ENCODE data around the gene MTMR4. TPM values are rescaled to one million over a fixed set of nuclear protein-coding genes. Genes with fewer than 3 reads are reported as not detected.

Gene MTMR4
- polyA plus RNA-seq, 1 donor from 2014 or later, result 124 TPM

DNA sequence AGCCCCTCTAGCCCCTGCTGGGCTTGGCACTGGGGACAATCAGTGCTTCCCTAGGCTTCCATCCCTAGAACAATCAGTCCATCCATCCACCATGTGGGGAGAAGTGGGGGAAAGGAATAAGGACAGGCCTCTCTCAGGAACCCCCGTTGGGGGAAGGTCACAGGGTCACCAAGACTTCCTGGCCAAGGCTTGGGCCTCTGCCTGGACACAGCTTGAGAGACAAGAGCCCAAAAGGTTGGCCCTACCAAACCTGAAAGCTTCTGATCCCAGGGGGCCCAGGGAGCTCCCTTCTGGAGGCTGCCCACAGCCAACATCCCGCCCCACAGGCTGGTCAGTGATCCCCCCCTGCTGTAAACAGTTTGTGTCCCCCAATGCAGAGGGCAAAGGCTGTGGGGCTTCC lies 16.2 kb upstream of the MTMR4 start:
- Histone ChIP-seq H3K36me3 (ENCODE audit: insufficient read depth, low read length) (no peaks in the 10 kb centered on the region), H3F3A (ENCODE audit: insufficient read depth, low read length, poor library complexity, severe bottlenecking) (no peaks in the 10 kb centered on the region), H3K4me2 (ENCODE audit: low read length) (no peak overlapping the region), H3K27me3 (ENCODE audit: insufficient read depth, low read depth, low read length) (peaks cover 16% of the 10 kb centered on the region), H2AFZ (ENCODE audit: low read depth, low read length) (no peak overlapping the region), H3K9me3 (ENCODE audit: low read length) (no peaks in the 10 kb centered on the region), H3K9ac (ENCODE audit: low read length) (no peak overlapping the region), H3K4me3 (ENCODE audit: low read length) (no peak overlapping the region), H3K9me2 (ENCODE audit: insufficient read depth, low read length) (no peaks in the 10 kb centered on the region), H4K20me1 (ENCODE audit: insufficient read depth) (no peaks in the 10 kb centered on the region), H3K79me2 (replicated peaks; ENCODE audit: insufficient read depth, low read length) (no peaks in the 10 kb centered on the region), H3K27ac (ENCODE audit: low read length) (no peak overlapping the region)
- no peak for TF ChIP-seq CTCF (IDR thresholded peaks at IDR 0.05; ENCODE audit: poor library complexity, severe bottlenecking)
- no peak for TF ChIP-seq SMC3 (conservative IDR thresholded peaks at IDR 0.05; ENCODE audit: poor library complexity)
- TF ChIP-seq POLR2AphosphoS5 (IDR thresholded peaks at IDR 0.05), result no peak
- TF ChIP-seq EP300 (conservative IDR thresholded peaks at IDR 0.05; ENCODE audit: poor library complexity, severe bottlenecking), result no peak
- TF ChIP-seq RAD21 (conservative IDR thresholded peaks at IDR 0.05), result no peak
- TF ChIP-seq, protein P1, sequence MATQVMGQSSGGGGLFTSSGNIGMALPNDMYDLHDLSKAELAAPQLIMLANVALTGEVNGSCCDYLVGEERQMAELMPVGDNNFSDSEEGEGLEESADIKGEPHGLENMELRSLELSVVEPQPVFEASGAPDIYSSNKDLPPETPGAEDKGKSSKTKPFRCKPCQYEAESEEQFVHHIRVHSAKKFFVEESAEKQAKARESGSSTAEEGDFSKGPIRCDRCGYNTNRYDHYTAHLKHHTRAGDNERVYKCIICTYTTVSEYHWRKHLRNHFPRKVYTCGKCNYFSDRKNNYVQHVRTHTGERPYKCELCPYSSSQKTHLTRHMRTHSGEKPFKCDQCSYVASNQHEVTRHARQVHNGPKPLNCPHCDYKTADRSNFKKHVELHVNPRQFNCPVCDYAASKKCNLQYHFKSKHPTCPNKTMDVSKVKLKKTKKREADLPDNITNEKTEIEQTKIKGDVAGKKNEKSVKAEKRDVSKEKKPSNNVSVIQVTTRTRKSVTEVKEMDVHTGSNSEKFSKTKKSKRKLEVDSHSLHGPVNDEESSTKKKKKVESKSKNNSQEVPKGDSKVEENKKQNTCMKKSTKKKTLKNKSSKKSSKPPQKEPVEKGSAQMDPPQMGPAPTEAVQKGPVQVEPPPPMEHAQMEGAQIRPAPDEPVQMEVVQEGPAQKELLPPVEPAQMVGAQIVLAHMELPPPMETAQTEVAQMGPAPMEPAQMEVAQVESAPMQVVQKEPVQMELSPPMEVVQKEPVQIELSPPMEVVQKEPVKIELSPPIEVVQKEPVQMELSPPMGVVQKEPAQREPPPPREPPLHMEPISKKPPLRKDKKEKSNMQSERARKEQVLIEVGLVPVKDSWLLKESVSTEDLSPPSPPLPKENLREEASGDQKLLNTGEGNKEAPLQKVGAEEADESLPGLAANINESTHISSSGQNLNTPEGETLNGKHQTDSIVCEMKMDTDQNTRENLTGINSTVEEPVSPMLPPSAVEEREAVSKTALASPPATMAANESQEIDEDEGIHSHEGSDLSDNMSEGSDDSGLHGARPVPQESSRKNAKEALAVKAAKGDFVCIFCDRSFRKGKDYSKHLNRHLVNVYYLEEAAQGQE (IDR thresholded peaks at IDR 0.05; ENCODE audit: borderline replicate concordance), result no peak
- no peak for TF ChIP-seq EZH2 (IDR thresholded peaks at IDR 0.05; ENCODE audit: borderline replicate concordance, insufficient read depth, low read length, poor library complexity, severe bottlenecking)
- no peak for TF ChIP-seq MXI1 (conservative IDR thresholded peaks at IDR 0.05; ENCODE audit: poor library complexity, severe bottlenecking)
- TF ChIP-seq TAF1 (IDR thresholded peaks at IDR 0.05; ENCODE audit: low read depth), result no peak

DNA sequence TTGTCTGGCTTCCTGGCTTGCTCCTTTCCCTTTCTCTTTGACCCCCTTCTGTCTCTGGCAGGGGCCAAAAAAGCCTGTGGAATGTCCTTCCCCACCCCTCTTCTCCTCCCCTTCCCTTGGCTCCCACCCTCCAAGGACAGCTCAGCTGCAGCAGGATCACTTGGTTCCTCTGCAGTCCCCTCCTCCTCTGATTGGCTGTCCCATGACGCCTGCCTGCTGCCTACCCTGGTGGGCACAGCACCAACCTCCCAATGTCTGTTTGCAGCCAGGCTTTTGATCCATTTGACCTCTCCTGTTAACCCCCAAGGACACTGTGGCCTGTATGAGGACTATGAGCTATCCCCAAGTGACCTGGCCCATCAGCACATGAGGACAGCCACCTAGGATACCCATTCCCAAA lies 14.8 kb upstream of the MTMR4 start:
- no peaks in the 10 kb centered on the region for H3K9me3 ChIP-seq (ENCODE audit: low read length)
- H3K27ac ChIP-seq (ENCODE audit: low read length), result no peak overlapping the region
- no peak overlapping the region for H3K9ac ChIP-seq (ENCODE audit: low read length)
- TF ChIP-seq POLR2AphosphoS5 (IDR thresholded peaks at IDR 0.05) (no peak), EZH2 (IDR thresholded peaks at IDR 0.05; ENCODE audit: borderline replicate concordance, insufficient read depth, low read length, poor library complexity, severe bottlenecking) (no peak), EP300 (conservative IDR thresholded peaks at IDR 0.05; ENCODE audit: poor library complexity, severe bottlenecking) (no peak), CTCF (IDR thresholded peaks at IDR 0.05; ENCODE audit: poor library complexity, severe bottlenecking) (no peak), TAF1 (IDR thresholded peaks at IDR 0.05; ENCODE audit: low read depth) (no peak), SMC3 (conservative IDR thresholded peaks at IDR 0.05; ENCODE audit: poor library complexity) (no peak), MXI1 (conservative IDR thresholded peaks at IDR 0.05; ENCODE audit: poor library complexity, severe bottlenecking) (no peak), RAD21 (conservative IDR thresholded peaks at IDR 0.05) (no peak)
- TF ChIP-seq, protein P1 (IDR thresholded peaks at IDR 0.05; ENCODE audit: borderline replicate concordance), result no peak
- no peak overlapping the region for H3K4me3 ChIP-seq (ENCODE audit: low read length)
- no peak overlapping the region for H2AFZ ChIP-seq (ENCODE audit: low read depth, low read length)
- H4K20me1 ChIP-seq (ENCODE audit: insufficient read depth), result no peaks in the 10 kb centered on the region
- no peaks in the 10 kb centered on the region for H3K79me2 ChIP-seq (replicated peaks; ENCODE audit: insufficient read depth, low read length)
- H3K27me3 ChIP-seq (ENCODE audit: insufficient read depth, low read depth, low read length), result peaks cover 16% of the 10 kb centered on the region
- no peaks in the 10 kb centered on the region for H3K9me2 ChIP-seq (ENCODE audit: insufficient read depth, low read length)
- H3K4me2 ChIP-seq (ENCODE audit: low read length), result no peak overlapping the region
- H3F3A ChIP-seq (ENCODE audit: insufficient read depth, low read length, poor library complexity, severe bottlenecking), result no peaks in the 10 kb centered on the region
- H3K36me3 ChIP-seq (ENCODE audit: insufficient read depth, low read length), result no peaks in the 10 kb centered on the region

Data from neural cell (in vitro differentiated cells).